ENCODE data around the gene ST3GAL5.

- TF ChIP-seq CTCF (IDR thresholded peaks at IDR 0.05; ENCODE audit: low read length) (peak; percentile 77), EZH2phosphoT487 (IDR thresholded peaks at IDR 0.05; ENCODE audit: low read length) (no peak), EZH2 (optimal IDR thresholded peaks at IDR 0.05; ENCODE audit: low read depth, low read length) (no peak)
Observed at GRCh38 chr2:85843543-85843942, 45.2 kb downstream of the ST3GAL5 start.
